HCT116 (cell line): ENCODE measurements around the gene ANXA7.

Experiments
- CTCF ChIP-seq, 3 experiments: fragments of 200-600 bp in 1 of 3; sonication (generic) in 1 of 3; IDR thresholded peaks in 2 of 3; conservative IDR thresholded peaks in 1 of 3; 2 replicates each; pipeline ENCODE4 v1.5.1; 2012 to 2017; ENCODE audit warnings: low read depth in 2 of 3, low read length in 2 of 3, antibody characterized with exemption in 1 of 3, borderline replicate concordance in 1 of 3, control low read depth in 1 of 3, mild to moderate bottlenecking in 1 of 3, mixed read lengths in 1 of 3, mixed run types in 1 of 3, moderate library complexity in 1 of 3; ENCODE audit not compliant: insufficient read depth in 1 of 3
- ELF1 ChIP-seq: IDR thresholded peaks from 2 replicates; pipeline ENCODE4 v1.6.1; 2012; ENCODE audit warnings: low read depth, borderline replicate concordance
- EZH2 ChIP-seq: fragments of 200-600 bp; sonication (generic); IDR thresholded peaks from 2 replicates; pipeline ENCODE4 v1.6.1; 2017; ENCODE audit warnings: antibody characterized with exemption, mixed run types
- EZH2phosphoT487 ChIP-seq: fragments of 200-600 bp; IDR thresholded peaks from 2 replicates; pipeline ENCODE4 v1.6.1; 2018; ENCODE audit warnings: antibody characterized with exemption, borderline replicate concordance
- FOSL1 ChIP-seq: IDR thresholded peaks from 2 replicates; pipeline ENCODE4 v1.6.1; 2012; ENCODE audit warnings: low read depth
- JUND ChIP-seq: IDR thresholded peaks from 2 replicates; pipeline ENCODE4 v1.6.1; 2012
- POLR2A ChIP-seq: IDR thresholded peaks from 2 replicates; pipeline ENCODE4 v1.7.0; 2011; ENCODE audit warnings: borderline replicate concordance; ENCODE audit not compliant: insufficient read depth, insufficient read length; ENCODE audit errors: extremely low read depth
- POLR2AphosphoS5 ChIP-seq: IDR thresholded peaks from 2 replicates; pipeline ENCODE4 v1.6.1; 2011; ENCODE audit warnings: mild to moderate bottlenecking, low read depth, low read length, moderate library complexity
- RAD21 ChIP-seq: IDR thresholded peaks from 2 replicates; pipeline ENCODE4 v1.6.1; 2012; ENCODE audit warnings: low read depth, mild to moderate bottlenecking
- SP1 ChIP-seq: IDR thresholded peaks from 2 replicates; pipeline ENCODE4 v1.6.1; 2012; ENCODE audit warnings: low read depth
- TCF7L2 ChIP-seq: IDR thresholded peaks from 2 replicates; pipeline ENCODE4 v1.7.0; 2011; ENCODE audit warnings: borderline replicate concordance, inconsistent platforms; ENCODE audit not compliant: insufficient read depth, insufficient read length; ENCODE audit errors: extremely low read depth
- YY1 ChIP-seq: IDR thresholded peaks from 2 replicates; pipeline ENCODE4 v1.6.1; 2011; ENCODE audit warnings: low read length, low read depth, moderate library complexity, mild to moderate bottlenecking; ENCODE audit not compliant: insufficient replicate concordance; ENCODE audit errors: extremely low read depth
- TF ChIP-seq, protein P1 (sequence below): IDR thresholded peaks from 2 replicates; pipeline ENCODE4 v1.6.1; 2012; ENCODE audit warnings: low read depth
- TF ChIP-seq, protein P2 (sequence below): IDR thresholded peaks from 2 replicates; pipeline ENCODE4 v1.6.1; 2012

GRCh38 chr10:73366381-73367298, 47.2 kb downstream of the ANXA7 start:
- TF ChIP-seq CTCF (IDR thresholded peaks at IDR 0.05 in 2 of 3, conservative IDR thresholded peaks at IDR 0.05 in 1 of 3; ENCODE audit: borderline replicate concordance in 1 of 3, insufficient read depth in 1 of 3, low read depth in 2 of 3, low read length in 2 of 3) (no peak), FOSL1 (no peak), POLR2AphosphoS5 (no peak), POLR2A (no peak), SP1 (no peak), EZH2phosphoT487 (no peak), RAD21 (no peak), YY1 (no peak), EZH2 (no peak), ELF1 (no peak), TCF7L2 (no peak), JUND (no peak)
- TF ChIP-seq, protein P1, sequence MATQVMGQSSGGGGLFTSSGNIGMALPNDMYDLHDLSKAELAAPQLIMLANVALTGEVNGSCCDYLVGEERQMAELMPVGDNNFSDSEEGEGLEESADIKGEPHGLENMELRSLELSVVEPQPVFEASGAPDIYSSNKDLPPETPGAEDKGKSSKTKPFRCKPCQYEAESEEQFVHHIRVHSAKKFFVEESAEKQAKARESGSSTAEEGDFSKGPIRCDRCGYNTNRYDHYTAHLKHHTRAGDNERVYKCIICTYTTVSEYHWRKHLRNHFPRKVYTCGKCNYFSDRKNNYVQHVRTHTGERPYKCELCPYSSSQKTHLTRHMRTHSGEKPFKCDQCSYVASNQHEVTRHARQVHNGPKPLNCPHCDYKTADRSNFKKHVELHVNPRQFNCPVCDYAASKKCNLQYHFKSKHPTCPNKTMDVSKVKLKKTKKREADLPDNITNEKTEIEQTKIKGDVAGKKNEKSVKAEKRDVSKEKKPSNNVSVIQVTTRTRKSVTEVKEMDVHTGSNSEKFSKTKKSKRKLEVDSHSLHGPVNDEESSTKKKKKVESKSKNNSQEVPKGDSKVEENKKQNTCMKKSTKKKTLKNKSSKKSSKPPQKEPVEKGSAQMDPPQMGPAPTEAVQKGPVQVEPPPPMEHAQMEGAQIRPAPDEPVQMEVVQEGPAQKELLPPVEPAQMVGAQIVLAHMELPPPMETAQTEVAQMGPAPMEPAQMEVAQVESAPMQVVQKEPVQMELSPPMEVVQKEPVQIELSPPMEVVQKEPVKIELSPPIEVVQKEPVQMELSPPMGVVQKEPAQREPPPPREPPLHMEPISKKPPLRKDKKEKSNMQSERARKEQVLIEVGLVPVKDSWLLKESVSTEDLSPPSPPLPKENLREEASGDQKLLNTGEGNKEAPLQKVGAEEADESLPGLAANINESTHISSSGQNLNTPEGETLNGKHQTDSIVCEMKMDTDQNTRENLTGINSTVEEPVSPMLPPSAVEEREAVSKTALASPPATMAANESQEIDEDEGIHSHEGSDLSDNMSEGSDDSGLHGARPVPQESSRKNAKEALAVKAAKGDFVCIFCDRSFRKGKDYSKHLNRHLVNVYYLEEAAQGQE, result no peak
- TF ChIP-seq, protein P2, sequence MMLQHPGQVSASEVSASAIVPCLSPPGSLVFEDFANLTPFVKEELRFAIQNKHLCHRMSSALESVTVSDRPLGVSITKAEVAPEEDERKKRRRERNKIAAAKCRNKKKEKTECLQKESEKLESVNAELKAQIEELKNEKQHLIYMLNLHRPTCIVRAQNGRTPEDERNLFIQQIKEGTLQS, result no peak
